Type B pancreatic cell (in vitro differentiated cells): ENCODE measurements around the gene ASCL5. TPM values are rescaled to one million over a fixed set of nuclear protein-coding genes. Genes with fewer than 3 reads are reported as not detected.

Experiments used
- DNase-seq: peaks from one replicate; pipeline ENCODE4 v3.0.0; 2021; ENCODE audit warnings: mixed read lengths; ENCODE audit not compliant: unreplicated experiment; ENCODE audit errors: extremely low spot score
- H3K27ac Mint-ChIP-seq: 2 replicates; pipeline ENCODE4 v1.8.0; 2021; ENCODE audit warnings: mild to moderate bottlenecking, mixed read lengths
- H3K27me3 Mint-ChIP-seq: 2 replicates; pipeline ENCODE4 v1.8.0; 2021; ENCODE audit warnings: mixed read lengths
- H3K36me3 Mint-ChIP-seq: 2 replicates; pipeline ENCODE4 v1.8.0; 2021; ENCODE audit warnings: mixed read lengths
- H3K4me1 Mint-ChIP-seq: one replicate; pipeline ENCODE4 v1.8.0; 2021; ENCODE audit warnings: mixed read lengths; ENCODE audit not compliant: unreplicated experiment
- H3K4me3 Mint-ChIP-seq: 2 replicates; pipeline ENCODE4 v1.8.0; 2021; ENCODE audit warnings: mild to moderate bottlenecking, mixed read lengths
- H3K9me3 Mint-ChIP-seq: 2 replicates; pipeline ENCODE4 v1.8.0; 2021; ENCODE audit warnings: mixed read lengths
- total RNA-seq: library from RNA; stranded (reverse); gene quantifications from 2 replicates; pipeline ENCODE4 v1.2.1, GENCODE V29; 2021; ENCODE audit warnings: low replicate concordance
- TF ChIP-seq, protein P1 (sequence below): fragments of 200-600 bp; sonication (generic); conservative IDR thresholded peaks from 2 replicates; pipeline ENCODE4 v1.5.0; 2021; ENCODE audit warnings: antibody characterized with exemption, mild to moderate bottlenecking

ASCL5 gene
- total RNA-seq, 1 donor from 2014 or later = not detected

DNA sequence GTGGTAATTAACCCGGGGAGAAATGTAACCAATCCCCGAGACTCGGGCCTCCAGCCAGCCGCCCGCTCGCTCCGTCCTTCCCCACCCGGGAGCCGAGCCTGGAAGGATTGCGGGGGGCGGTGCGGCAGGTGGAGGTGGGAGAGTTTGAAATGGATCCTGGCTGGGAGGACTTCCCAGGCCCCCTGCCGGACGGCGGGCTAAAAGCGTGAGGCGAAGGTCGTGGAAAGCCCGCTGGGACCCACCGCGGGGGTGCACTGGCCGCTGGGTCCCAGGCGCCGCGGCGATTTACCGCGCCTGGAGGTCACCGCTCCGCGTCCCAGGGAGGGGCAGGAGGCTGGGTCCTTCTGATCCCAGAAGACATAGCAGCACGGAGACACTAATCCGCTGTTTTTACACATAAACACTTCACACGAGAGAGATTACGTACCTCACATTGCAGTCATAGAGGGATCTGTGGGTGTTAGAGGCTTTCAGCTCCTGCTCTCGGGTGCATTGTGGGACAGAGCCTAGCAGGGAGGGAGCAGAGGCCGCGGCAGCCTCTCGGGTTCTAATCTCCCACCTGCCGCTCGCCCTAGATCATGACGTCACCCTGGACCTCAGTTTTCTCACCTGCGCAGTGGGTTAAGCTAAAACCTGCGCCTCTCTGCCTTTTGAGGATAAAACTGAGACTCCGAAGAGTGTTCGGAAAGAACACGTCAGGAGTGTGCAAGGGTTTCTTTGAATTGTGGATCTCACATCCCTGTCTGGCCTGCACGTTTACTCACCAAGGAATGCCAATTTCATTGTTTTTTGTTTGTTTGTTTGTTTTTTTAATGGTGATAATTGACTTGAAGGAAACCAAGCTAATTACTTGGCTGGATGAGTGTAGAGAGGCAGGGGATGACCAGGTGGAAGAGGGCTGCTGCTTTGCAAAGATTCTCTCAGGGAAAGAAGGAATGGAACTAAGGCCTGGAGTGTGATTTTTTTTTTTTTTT lies 44.4 kb upstream of the ASCL5 start:
- Mint-ChIP-seq H3K4me3 (peak overlapping the region; percentile 88), H3K4me1 (peaks cover 40% of the 10 kb centered on the region), H3K27me3 (no peaks in the 10 kb centered on the region), H3K9me3 (no peaks in the 10 kb centered on the region), H3K27ac (peak overlapping the region; percentile 87), H3K36me3 (no peaks in the 10 kb centered on the region)
- DNase-seq = peak; percentile 78
- TF ChIP-seq, protein P1, sequence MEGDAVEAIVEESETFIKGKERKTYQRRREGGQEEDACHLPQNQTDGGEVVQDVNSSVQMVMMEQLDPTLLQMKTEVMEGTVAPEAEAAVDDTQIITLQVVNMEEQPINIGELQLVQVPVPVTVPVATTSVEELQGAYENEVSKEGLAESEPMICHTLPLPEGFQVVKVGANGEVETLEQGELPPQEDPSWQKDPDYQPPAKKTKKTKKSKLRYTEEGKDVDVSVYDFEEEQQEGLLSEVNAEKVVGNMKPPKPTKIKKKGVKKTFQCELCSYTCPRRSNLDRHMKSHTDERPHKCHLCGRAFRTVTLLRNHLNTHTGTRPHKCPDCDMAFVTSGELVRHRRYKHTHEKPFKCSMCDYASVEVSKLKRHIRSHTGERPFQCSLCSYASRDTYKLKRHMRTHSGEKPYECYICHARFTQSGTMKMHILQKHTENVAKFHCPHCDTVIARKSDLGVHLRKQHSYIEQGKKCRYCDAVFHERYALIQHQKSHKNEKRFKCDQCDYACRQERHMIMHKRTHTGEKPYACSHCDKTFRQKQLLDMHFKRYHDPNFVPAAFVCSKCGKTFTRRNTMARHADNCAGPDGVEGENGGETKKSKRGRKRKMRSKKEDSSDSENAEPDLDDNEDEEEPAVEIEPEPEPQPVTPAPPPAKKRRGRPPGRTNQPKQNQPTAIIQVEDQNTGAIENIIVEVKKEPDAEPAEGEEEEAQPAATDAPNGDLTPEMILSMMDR = peak; percentile 72

DNA sequence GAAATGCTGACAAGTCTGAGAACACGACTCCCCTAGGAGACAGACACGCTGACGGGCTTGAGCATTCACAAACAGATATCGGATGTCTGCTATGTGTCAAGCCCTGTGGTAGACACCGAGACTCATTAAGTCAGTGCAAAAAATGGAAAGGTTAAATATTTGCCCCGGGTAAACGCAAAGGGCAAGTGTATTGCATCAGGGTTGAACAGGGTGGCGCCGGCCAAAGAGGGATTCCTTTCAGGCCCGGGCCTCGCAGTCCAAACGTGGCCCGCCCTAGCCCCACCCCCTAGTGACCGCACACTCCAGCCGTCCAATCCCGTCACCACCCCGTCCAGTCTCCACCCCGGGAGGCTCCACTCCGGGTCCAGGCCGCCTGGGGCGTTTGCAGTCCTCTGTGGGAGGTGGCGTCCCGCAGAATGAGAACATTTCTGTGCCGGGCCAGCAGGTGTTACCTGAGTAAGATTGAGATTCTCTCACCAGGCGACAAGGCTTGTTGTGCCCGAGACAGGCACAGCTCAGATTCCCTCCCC lies 43.6 kb upstream of the ASCL5 start:
- Mint-ChIP-seq H3K9me3 (no peaks in the 10 kb centered on the region), H3K27ac (peak overlapping the region; percentile 87), H3K27me3 (peaks cover 4% of the 10 kb centered on the region), H3K4me1 (peaks cover 45% of the 10 kb centered on the region), H3K36me3 (no peaks in the 10 kb centered on the region), H3K4me3 (peak overlapping the region; percentile 88)
- DNase-seq = peak; percentile 93
- TF ChIP-seq, protein P1 = no peak

DNA sequence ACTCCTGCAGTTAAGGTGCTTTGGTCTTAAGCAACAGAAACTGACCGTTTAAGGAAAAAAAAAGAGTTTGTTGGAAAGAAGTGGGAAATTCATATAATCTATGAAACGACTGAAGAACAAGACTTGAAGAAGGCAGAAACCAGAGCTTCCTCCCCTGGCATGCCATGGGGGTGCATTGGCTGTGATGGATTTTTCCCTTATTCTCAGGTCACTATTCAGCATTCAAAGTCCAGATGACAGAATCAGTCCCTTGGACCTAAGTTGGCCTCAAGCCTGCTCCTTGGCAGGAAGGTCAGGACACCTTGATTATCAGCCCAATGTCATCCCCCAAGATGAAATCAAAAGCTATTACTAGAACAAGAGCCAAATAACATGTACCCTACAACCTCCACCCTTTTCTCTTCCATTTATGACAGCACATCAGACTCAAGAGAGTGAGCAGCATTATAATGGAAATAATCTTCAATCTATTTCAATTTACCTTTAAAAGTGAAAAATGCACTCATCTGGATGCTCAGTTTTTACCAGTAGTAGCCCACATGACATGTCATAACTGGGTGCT lies 43.1 kb upstream of the ASCL5 start:
- Mint-ChIP-seq H3K4me1 (peaks cover 45% of the 10 kb centered on the region), H3K27me3 (peaks cover 4% of the 10 kb centered on the region), H3K27ac (peak overlapping the region; percentile 87), H3K4me3 (peak overlapping the region; percentile 88), H3K36me3 (no peaks in the 10 kb centered on the region), H3K9me3 (no peaks in the 10 kb centered on the region)
- DNase-seq = no peak
- TF ChIP-seq, protein P1 = no peak

DNA sequence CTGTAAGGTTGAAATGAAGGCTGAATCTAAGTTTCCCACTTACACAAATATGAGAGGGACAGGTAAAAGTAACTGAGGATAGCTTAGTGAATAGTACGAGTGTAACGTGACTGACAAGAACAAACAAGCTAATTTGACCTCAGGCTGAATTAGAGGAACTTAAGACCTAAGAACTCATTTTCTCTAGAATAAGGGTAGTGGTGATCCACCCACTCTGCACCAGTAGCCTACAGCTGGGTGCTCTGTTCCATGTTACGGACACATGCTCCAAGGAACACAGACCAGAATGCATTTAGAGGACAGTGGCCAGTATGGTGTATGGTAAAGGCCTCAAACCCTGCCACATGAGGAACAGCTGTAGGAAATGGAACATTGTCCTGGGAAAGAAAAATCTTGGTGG lies 42.2 kb upstream of the ASCL5 start:
- TF ChIP-seq, protein P1 = no peak
- no peak overlapping the region for H3K27ac Mint-ChIP-seq
- H3K27me3 Mint-ChIP-seq = peaks cover 4% of the 10 kb centered on the region
- H3K36me3 Mint-ChIP-seq = no peaks in the 10 kb centered on the region
- H3K9me3 Mint-ChIP-seq = no peaks in the 10 kb centered on the region
- no peak for DNase-seq
- peak overlapping the region; percentile 12 for H3K4me3 Mint-ChIP-seq
- H3K4me1 Mint-ChIP-seq = peaks cover 45% of the 10 kb centered on the region

DNA sequence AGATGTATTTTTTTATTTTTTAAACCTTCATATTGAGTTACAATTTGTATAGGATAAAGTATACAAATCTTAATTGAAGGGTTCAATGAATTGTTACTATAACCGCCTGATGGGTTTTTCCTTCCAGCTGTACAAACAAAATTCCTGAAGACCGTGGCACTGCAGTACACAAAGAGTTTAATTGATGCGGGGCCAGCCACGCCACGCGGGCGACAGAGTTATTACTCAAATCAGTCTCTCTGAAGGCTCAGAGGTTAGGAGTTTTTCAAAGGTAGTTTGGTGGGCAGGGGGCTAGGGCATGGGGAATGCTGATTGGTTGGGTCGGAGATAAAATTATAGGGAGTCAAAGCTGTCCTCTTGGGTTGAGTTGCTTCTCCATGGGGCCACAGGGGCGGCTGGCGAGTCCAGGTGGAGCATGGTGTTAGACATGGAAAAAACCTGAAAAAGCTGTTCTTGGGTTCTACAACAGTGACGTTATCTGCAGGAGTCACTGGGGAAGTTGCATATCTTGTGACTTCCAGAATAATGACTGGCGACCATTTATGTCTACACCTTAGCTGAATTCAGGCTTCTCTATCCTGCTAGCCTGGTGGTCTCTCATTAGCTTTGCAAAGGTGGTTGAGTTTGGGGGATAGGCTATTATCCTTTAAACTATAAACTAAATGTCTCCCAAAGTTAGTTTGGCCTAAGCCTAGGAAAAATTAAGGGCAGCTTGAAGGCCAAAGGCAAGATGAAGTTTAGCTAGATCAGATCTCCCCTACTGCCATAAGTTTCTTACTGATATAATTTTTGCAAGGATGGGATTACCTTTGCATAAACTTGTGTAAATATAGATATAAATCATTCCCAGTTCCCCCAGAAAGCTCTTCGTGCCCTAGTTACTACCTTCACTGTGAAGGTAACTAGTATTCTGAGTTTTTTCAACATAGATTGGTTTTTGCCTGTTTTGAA lies 40.3 kb upstream of the ASCL5 start:
- peak overlapping the region; percentile 59 for H3K4me3 Mint-ChIP-seq
- H3K36me3 Mint-ChIP-seq = no peaks in the 10 kb centered on the region
- no peak overlapping the region for H3K27ac Mint-ChIP-seq

More for the DNA sequence above, 40.3 kb upstream of the ASCL5 start:
- H3K9me3 Mint-ChIP-seq = no peaks in the 10 kb centered on the region
- TF ChIP-seq, protein P1 = no peak
- DNase-seq = no peak
- peaks cover 36% of the 10 kb centered on the region for H3K4me1 Mint-ChIP-seq
- peaks cover 4% of the 10 kb centered on the region for H3K27me3 Mint-ChIP-seq
